Neural cell (in vitro differentiated cells): Measurements from ENCODE around the gene AFDN. TPM values are rescaled to one million over a fixed set of nuclear protein-coding genes. Genes with fewer than 3 reads are reported as not detected.

Experiments used
- H2AFZ ChIP-seq: fragments of 200-600, 300-800 bp; sonication (generic), shearing (Covaris generic); 2 replicates; pipeline ENCODE4 v1.6.0; 2014; ENCODE audit warnings: low read depth, mild to moderate bottlenecking, antibody characterized with exemption, low read length, moderate library complexity
- H3F3A ChIP-seq: fragments of 200-600 bp; shearing (Covaris generic); 2 replicates; pipeline ENCODE4 v1.6.1; 2016; ENCODE audit warnings: mild to moderate bottlenecking, moderate library complexity, mixed read lengths, antibody characterized with exemption, low read length; ENCODE audit not compliant: insufficient read depth, poor library complexity, severe bottlenecking
- H3K27ac ChIP-seq: fragments of 200-600, 300-800 bp; sonication (generic), shearing (Covaris generic); 2 replicates; pipeline ENCODE4 v1.5.1; 2014; ENCODE audit warnings: mild to moderate bottlenecking, low read length, moderate library complexity
- H3K27me3 ChIP-seq: fragments of 300-800, 200-600 bp; sonication (generic), shearing (Covaris generic); 2 replicates; pipeline ENCODE4 v1.6.0; 2014; ENCODE audit warnings: mild to moderate bottlenecking, low read depth, low read length, moderate library complexity; ENCODE audit not compliant: insufficient read depth
- H3K36me3 ChIP-seq: fragments of 300-800, 200-600 bp; sonication (generic), shearing (Covaris generic); 2 replicates; pipeline ENCODE4 v1.5.1; 2014; ENCODE audit warnings: mild to moderate bottlenecking, antibody characterized with exemption, low read length, moderate library complexity; ENCODE audit not compliant: insufficient read depth
- H3K4me2 ChIP-seq: fragments of 300-800, 200-600 bp; sonication (generic), shearing (Covaris generic); 2 replicates; pipeline ENCODE4 v1.6.0; 2014; ENCODE audit warnings: mild to moderate bottlenecking, low read length
- H3K4me3 ChIP-seq: fragments of 300-800, 200-600 bp; sonication (generic), shearing (Covaris generic); 2 replicates; pipeline ENCODE4 v1.5.1; 2014; ENCODE audit warnings: mild to moderate bottlenecking, low read length, moderate library complexity
- H3K79me2 ChIP-seq: fragments of 200-600 bp; shearing (Covaris generic); replicated peaks from 2 replicates; pipeline ENCODE4 v1.6.0; 2014; ENCODE audit warnings: mild to moderate bottlenecking, low read length, moderate library complexity; ENCODE audit not compliant: insufficient read depth
- H3K9ac ChIP-seq: fragments of 300-800, 200-600 bp; sonication (generic), shearing (Covaris generic); 2 replicates; pipeline ENCODE4 v1.6.1; 2016; ENCODE audit warnings: mild to moderate bottlenecking, low read length, mixed read lengths
- H3K9me2 ChIP-seq: fragments of 200-600 bp; shearing (Covaris generic); 2 replicates; pipeline ENCODE4 v1.6.1; 2016; ENCODE audit warnings: mild to moderate bottlenecking, low read length, mixed read lengths; ENCODE audit not compliant: insufficient read depth
- H3K9me3 ChIP-seq: fragments of 200-600, 300-800 bp; sonication (generic), shearing (Covaris generic); 2 replicates; pipeline ENCODE4 v1.6.1; 2016; ENCODE audit warnings: mild to moderate bottlenecking, mixed run types, low read length, moderate library complexity, mixed read lengths
- H4K20me1 ChIP-seq: fragments of 200-600 bp; shearing (Covaris generic); 2 replicates; pipeline ENCODE4 v1.6.1; 2016; ENCODE audit warnings: mild to moderate bottlenecking, mixed run types; ENCODE audit not compliant: insufficient read depth
- CTCF ChIP-seq: fragments of 450-650 bp; IDR thresholded peaks from 2 replicates; pipeline ENCODE4 v1.5.1; 2014; ENCODE audit warnings: antibody characterized with exemption, mild to moderate bottlenecking, moderate library complexity; ENCODE audit not compliant: poor library complexity, severe bottlenecking
- EP300 ChIP-seq: fragments of 450-650 bp; conservative IDR thresholded peaks from 2 replicates; pipeline ENCODE4 v1.6.1; 2014; ENCODE audit warnings: antibody characterized with exemption, mild to moderate bottlenecking, moderate library complexity; ENCODE audit not compliant: poor library complexity, severe bottlenecking
- EZH2 ChIP-seq: fragments of 200-600, 300-800 bp; shearing (Covaris generic), sonication (generic); IDR thresholded peaks from 2 replicates; pipeline ENCODE4 v1.6.1; 2014; ENCODE audit warnings: antibody characterized with exemption, low read length, borderline replicate concordance, mild to moderate bottlenecking; ENCODE audit not compliant: insufficient read depth, poor library complexity, severe bottlenecking
- MXI1 ChIP-seq: fragments of 450-650 bp; conservative IDR thresholded peaks from 2 replicates; pipeline ENCODE4 v1.6.1; 2014; ENCODE audit warnings: antibody characterized with exemption, mild to moderate bottlenecking; ENCODE audit not compliant: poor library complexity, severe bottlenecking
- POLR2AphosphoS5 ChIP-seq: IDR thresholded peaks from 2 replicates; pipeline ENCODE4 v1.6.1; 2012
- RAD21 ChIP-seq: fragments of 450-650 bp; conservative IDR thresholded peaks from 2 replicates; pipeline ENCODE4 v1.6.1; 2014; ENCODE audit warnings: antibody characterized with exemption, mild to moderate bottlenecking, moderate library complexity
- REST ChIP-seq: IDR thresholded peaks from 2 replicates; pipeline ENCODE4 v1.6.1; 2012; ENCODE audit warnings: borderline replicate concordance
- SMC3 ChIP-seq: fragments of 450-650 bp; conservative IDR thresholded peaks from 2 replicates; pipeline ENCODE4 v1.6.1; 2014; ENCODE audit warnings: antibody characterized with exemption, mild to moderate bottlenecking, moderate library complexity; ENCODE audit not compliant: poor library complexity
- TAF1 ChIP-seq: IDR thresholded peaks from 2 replicates; pipeline ENCODE4 v1.6.1; 2012; ENCODE audit warnings: low read depth
- polyA plus RNA-seq: library from polyadenylated mRNA; depleted of rRNA; stranded (reverse); fragments of >200 nt; gene quantifications from 2 replicates; pipeline ENCODE4 v1.2.3, GENCODE V29; 2014

The AFDN gene
- polyA plus RNA-seq, 1 donor from 2014 or later = 193 TPM

DNA sequence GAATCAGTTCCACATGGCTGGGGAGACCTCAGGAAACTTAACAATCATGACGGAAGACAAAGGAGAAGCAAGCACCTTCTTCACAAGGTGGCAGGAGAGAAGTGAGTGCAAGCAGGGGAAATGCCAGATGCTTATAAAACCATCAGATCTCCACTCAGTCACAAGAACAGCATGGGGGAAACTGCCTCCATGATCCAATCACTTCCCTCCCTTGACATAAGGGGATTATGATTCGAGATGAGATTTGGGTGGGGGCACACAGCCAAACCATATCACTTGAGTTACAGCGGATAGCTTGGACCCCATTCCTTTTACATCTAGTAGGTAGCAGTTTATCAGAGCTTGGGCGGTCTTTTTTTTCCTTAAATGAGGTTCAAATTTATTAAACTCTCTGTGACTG, 19.1 kb downstream of the AFDN start:
- no peak overlapping the region for H3K27ac ChIP-seq
- no peak overlapping the region for H2AFZ ChIP-seq
- H3K79me2 ChIP-seq = peaks cover 100% of the 10 kb centered on the region
- no peak overlapping the region for H3K4me3 ChIP-seq
- H4K20me1 ChIP-seq = peaks cover 15% of the 10 kb centered on the region
- H3K4me2 ChIP-seq = no peak overlapping the region
- H3K9me2 ChIP-seq = no peaks in the 10 kb centered on the region
- H3K36me3 ChIP-seq = no peaks in the 10 kb centered on the region
- H3F3A ChIP-seq = no peaks in the 10 kb centered on the region
- TF ChIP-seq CTCF (no peak), EZH2 (no peak), REST (no peak), SMC3 (no peak), MXI1 (no peak)
- H3K9ac ChIP-seq = no peak overlapping the region
- no peaks in the 10 kb centered on the region for H3K9me3 ChIP-seq
- no peaks in the 10 kb centered on the region for H3K27me3 ChIP-seq

DNA sequence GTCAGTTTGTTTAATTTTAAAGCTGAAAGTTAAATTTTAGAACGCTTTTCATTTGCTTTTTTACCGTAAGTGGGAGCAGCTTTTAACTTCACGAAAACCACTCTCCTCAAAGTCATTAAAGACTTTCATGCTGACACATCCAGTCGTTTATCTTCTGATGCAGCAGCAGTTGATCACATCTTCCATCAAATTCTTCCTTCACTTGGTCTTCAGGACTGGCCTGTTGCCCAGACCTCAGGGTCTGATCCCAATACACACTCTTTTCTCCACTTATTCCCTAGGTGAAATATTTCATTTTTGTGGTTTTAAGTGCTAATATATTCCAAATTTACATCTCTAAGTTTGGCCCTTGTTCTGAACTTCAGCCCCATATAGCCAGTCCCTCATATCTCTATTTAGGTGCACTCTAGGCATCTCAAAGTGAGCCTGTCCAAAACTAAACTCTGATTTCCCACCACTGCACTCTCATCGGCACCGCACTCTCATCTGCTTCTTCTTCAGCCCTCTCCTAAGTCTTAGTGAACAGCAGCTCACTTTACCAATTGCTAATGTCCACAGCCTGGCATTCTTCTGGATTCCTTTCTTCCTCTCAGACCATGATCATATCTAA, 20.4 kb downstream of the AFDN start:
- H3K9me3 ChIP-seq = no peaks in the 10 kb centered on the region
- no peak overlapping the region for H3K27ac ChIP-seq
- H3K4me3 ChIP-seq = no peak overlapping the region
- H3K9ac ChIP-seq = no peak overlapping the region
- H2AFZ ChIP-seq = no peak overlapping the region
- TF ChIP-seq EZH2 = no peak
- no peak for TF ChIP-seq RAD21
- TF ChIP-seq CTCF = no peak
- no peak for TF ChIP-seq EP300
- no peak for TF ChIP-seq MXI1
- TF ChIP-seq TAF1 = no peak
- no peak for TF ChIP-seq SMC3
- no peak for TF ChIP-seq POLR2AphosphoS5
- peaks cover 100% of the 10 kb centered on the region for H3K79me2 ChIP-seq
- H3K36me3 ChIP-seq = peaks cover 3% of the 10 kb centered on the region
- no peak overlapping the region for H3K4me2 ChIP-seq
- no peaks in the 10 kb centered on the region for H3K27me3 ChIP-seq
- no peaks in the 10 kb centered on the region for H3K9me2 ChIP-seq
- peaks cover 9% of the 10 kb centered on the region for H4K20me1 ChIP-seq
- peaks cover 5% of the 10 kb centered on the region for H3F3A ChIP-seq
